ENCODE results near the gene PADI3.

Gene PADI3

DNA sequence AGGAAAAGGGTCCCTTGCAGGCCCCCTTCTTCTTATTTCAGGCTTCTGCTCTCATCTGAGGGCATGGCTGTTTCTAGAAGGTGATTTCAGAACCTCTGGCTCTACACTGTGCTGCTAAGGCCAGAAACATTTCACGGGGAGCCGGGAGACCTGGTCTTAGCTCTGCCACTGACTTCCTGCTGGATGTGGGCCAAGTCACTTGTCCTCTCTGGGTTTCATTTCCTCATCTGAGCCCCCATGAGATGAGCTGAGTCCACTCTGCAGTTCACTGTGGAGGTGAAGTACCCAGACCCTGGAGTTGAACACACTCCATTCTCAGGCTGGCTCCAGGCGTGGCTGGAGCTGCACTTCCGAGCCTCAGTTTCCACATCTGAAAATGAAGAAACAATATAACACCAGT, 41.9 kb upstream of the PADI3 start:
- no peak for TF ChIP-seq FOXP2 (optimal IDR thresholded peaks at IDR 0.05; ENCODE audit: borderline replicate concordance, extremely low read depth, extremely low read length, insufficient read depth)
- no peak for TF ChIP-seq TAF1 (IDR thresholded peaks at IDR 0.05; ENCODE audit: borderline replicate concordance, insufficient read depth, low read length)
- TF ChIP-seq, protein P1, sequence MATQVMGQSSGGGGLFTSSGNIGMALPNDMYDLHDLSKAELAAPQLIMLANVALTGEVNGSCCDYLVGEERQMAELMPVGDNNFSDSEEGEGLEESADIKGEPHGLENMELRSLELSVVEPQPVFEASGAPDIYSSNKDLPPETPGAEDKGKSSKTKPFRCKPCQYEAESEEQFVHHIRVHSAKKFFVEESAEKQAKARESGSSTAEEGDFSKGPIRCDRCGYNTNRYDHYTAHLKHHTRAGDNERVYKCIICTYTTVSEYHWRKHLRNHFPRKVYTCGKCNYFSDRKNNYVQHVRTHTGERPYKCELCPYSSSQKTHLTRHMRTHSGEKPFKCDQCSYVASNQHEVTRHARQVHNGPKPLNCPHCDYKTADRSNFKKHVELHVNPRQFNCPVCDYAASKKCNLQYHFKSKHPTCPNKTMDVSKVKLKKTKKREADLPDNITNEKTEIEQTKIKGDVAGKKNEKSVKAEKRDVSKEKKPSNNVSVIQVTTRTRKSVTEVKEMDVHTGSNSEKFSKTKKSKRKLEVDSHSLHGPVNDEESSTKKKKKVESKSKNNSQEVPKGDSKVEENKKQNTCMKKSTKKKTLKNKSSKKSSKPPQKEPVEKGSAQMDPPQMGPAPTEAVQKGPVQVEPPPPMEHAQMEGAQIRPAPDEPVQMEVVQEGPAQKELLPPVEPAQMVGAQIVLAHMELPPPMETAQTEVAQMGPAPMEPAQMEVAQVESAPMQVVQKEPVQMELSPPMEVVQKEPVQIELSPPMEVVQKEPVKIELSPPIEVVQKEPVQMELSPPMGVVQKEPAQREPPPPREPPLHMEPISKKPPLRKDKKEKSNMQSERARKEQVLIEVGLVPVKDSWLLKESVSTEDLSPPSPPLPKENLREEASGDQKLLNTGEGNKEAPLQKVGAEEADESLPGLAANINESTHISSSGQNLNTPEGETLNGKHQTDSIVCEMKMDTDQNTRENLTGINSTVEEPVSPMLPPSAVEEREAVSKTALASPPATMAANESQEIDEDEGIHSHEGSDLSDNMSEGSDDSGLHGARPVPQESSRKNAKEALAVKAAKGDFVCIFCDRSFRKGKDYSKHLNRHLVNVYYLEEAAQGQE (IDR thresholded peaks at IDR 0.05; ENCODE audit: insufficient read depth in 1 of 2, low read depth in 2 of 2, low read length in 2 of 2), result no peak
- TF ChIP-seq POLR2AphosphoS5 (IDR thresholded peaks at IDR 0.05; ENCODE audit: low read depth, low read length), result no peak
- TF ChIP-seq SIN3A (IDR thresholded peaks at IDR 0.05; ENCODE audit: borderline replicate concordance, insufficient read depth, low read length), result no peak

DNA sequence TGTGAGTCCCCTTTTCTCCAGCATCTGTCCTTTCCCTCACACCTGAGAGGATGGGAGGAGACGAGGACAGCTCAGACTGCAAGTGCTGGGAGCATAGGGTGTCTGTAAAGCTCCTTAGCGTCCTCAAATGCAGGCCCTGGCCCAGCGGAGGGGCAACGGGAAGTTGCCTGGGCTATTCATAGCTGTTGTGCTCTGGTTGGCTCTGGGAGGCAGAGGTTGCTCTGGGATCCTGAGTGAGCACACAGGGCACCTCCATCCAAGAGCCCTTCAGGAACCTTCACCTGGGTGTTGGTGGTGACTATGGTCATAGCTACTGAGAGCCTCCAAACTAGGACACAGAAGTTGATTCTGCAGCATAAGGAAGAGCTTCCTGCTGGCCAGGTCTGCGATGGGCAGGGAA, 41.4 kb upstream of the PADI3 start:
- TF ChIP-seq TAF1 (IDR thresholded peaks at IDR 0.05; ENCODE audit: borderline replicate concordance, insufficient read depth, low read length), result no peak
- no peak for TF ChIP-seq FOXP2 (optimal IDR thresholded peaks at IDR 0.05; ENCODE audit: borderline replicate concordance, extremely low read depth, extremely low read length, insufficient read depth)
- no peak for TF ChIP-seq POLR2AphosphoS5 (IDR thresholded peaks at IDR 0.05; ENCODE audit: low read depth, low read length)
- TF ChIP-seq, protein P1 (IDR thresholded peaks at IDR 0.05; ENCODE audit: insufficient read depth in 1 of 2, low read depth in 2 of 2, low read length in 2 of 2), result no peak
- TF ChIP-seq SIN3A (IDR thresholded peaks at IDR 0.05; ENCODE audit: borderline replicate concordance, insufficient read depth, low read length), result no peak

DNA sequence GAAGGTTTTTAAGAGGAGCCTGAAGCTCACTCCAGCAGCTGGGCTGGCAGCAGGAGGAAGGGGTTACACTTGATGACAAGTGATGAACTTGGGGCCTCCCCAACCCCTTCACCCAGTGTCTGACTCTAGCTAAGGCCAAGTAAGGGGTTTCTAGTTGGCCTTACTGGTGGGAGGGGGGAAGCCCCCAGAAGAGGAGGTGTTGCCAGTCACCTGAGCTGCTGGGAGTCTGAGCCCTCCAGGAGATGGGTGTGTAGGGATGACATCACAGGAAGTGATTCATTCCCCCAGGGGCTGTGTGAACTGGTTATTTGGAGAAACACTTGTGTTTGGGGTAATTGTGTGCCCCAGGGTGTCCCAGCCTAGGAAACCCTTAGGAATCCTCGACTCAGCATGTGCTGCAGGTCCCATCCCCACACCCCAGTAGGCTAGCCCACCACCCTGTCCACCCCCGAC, 40.9 kb upstream of the PADI3 start:
- TF ChIP-seq TAF1 (IDR thresholded peaks at IDR 0.05; ENCODE audit: borderline replicate concordance, insufficient read depth, low read length) (no peak), SIN3A (IDR thresholded peaks at IDR 0.05; ENCODE audit: borderline replicate concordance, insufficient read depth, low read length) (no peak), FOXP2 (optimal IDR thresholded peaks at IDR 0.05; ENCODE audit: borderline replicate concordance, extremely low read depth, extremely low read length, insufficient read depth) (no peak), POLR2AphosphoS5 (IDR thresholded peaks at IDR 0.05; ENCODE audit: low read depth, low read length) (no peak)
- TF ChIP-seq, protein P1 (IDR thresholded peaks at IDR 0.05; ENCODE audit: insufficient read depth in 1 of 2, low read depth in 2 of 2, low read length in 2 of 2), result no peak

DNA sequence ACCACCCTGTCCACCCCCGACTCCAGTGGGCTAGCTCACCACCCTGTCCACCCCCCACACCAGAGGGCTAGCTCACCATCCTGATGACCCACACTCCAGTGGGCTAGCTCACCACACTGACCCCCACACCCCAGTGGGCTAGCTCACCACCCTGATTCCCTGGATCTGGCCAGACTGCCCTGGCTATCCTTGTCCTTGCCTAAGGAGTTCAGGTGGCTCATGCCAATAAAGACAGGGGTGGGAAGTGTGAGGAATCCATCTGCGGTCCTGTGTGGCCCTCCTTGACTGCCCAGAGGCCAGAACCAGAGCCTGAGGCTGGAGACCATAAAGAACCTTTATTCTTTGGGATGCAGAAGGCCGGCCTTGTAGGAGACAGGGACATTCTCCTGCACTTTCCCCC, 40.4 kb upstream of the PADI3 start:
- TF ChIP-seq POLR2AphosphoS5 (IDR thresholded peaks at IDR 0.05; ENCODE audit: low read depth, low read length), result no peak
- TF ChIP-seq SIN3A (IDR thresholded peaks at IDR 0.05; ENCODE audit: borderline replicate concordance, insufficient read depth, low read length), result no peak
- TF ChIP-seq, protein P1 (IDR thresholded peaks at IDR 0.05; ENCODE audit: insufficient read depth in 1 of 2, low read depth in 2 of 2, low read length in 2 of 2), result no peak
- no peak for TF ChIP-seq TAF1 (IDR thresholded peaks at IDR 0.05; ENCODE audit: borderline replicate concordance, insufficient read depth, low read length)
- no peak for TF ChIP-seq FOXP2 (optimal IDR thresholded peaks at IDR 0.05; ENCODE audit: borderline replicate concordance, extremely low read depth, extremely low read length, insufficient read depth)

DNA sequence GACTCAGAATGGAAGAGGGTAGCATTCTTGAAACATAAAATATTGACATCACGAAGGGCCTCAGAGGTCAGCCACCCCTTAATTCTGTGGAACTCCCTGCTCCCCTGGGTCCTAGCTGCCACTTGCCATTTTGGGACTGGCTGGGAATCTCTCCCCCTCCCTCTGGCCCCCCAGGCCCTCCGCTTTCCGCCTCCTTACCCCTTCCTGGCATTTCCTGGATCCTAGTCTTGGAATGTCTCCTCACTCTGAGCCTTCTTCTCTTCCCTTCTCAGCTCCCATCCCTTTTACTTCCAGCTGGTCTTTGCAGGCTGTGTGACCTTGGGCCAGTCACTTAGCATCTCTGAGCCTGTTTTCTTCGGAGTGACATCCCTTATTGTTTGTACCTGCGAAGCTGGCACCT, 39.5 kb upstream of the PADI3 start:
- TF ChIP-seq, protein P1 (IDR thresholded peaks at IDR 0.05; ENCODE audit: insufficient read depth in 1 of 2, low read depth in 2 of 2, low read length in 2 of 2), result no peak
- TF ChIP-seq FOXP2 (optimal IDR thresholded peaks at IDR 0.05; ENCODE audit: borderline replicate concordance, extremely low read depth, extremely low read length, insufficient read depth), result no peak
- TF ChIP-seq POLR2AphosphoS5 (IDR thresholded peaks at IDR 0.05; ENCODE audit: low read depth, low read length), result no peak
- TF ChIP-seq SIN3A (IDR thresholded peaks at IDR 0.05; ENCODE audit: borderline replicate concordance, insufficient read depth, low read length), result no peak
- no peak for TF ChIP-seq TAF1 (IDR thresholded peaks at IDR 0.05; ENCODE audit: borderline replicate concordance, insufficient read depth, low read length)

All from PFSK-1 (cell line).